MM.1S (cell line): Measurements from ENCODE around the gene BRICD5.

ENCODE experiments used
- EZH2 ChIP-seq: fragments of 300-600 bp; sonication (generic); optimal IDR thresholded peaks from 2 replicates; pipeline ENCODE3; 2017; ENCODE audit warnings: low read depth, mild to moderate bottlenecking, antibody characterized with exemption, low read length, mixed read lengths
- TF ChIP-seq, protein P1 (sequence below): fragments of 300-600 bp; sonication (generic); IDR thresholded peaks from 2 replicates; pipeline ENCODE4 v1.5.1; 2016; ENCODE audit warnings: antibody characterized with exemption, low read length, mixed read lengths

DNA sequence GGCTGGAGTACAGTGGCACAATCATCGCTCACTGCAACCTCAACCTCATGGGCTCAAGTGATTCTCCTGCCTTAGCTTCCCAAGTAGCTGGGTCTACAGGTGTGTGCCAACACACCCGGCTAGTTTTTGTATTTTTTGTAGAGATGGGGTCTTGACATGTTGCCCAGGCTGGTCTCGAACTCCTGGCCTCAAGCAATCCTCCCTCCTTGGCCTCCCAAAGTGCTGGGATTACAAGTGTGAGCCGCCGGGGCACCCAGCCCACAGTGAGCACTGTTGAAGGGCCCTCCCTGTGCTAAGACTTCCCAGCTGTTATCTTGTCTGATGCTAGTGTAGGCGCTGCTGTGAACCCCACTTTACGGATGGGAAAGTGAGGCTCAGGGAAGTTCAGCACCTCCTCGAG, 22.3 kb downstream of the BRICD5 start:
- TF ChIP-seq, protein P1, sequence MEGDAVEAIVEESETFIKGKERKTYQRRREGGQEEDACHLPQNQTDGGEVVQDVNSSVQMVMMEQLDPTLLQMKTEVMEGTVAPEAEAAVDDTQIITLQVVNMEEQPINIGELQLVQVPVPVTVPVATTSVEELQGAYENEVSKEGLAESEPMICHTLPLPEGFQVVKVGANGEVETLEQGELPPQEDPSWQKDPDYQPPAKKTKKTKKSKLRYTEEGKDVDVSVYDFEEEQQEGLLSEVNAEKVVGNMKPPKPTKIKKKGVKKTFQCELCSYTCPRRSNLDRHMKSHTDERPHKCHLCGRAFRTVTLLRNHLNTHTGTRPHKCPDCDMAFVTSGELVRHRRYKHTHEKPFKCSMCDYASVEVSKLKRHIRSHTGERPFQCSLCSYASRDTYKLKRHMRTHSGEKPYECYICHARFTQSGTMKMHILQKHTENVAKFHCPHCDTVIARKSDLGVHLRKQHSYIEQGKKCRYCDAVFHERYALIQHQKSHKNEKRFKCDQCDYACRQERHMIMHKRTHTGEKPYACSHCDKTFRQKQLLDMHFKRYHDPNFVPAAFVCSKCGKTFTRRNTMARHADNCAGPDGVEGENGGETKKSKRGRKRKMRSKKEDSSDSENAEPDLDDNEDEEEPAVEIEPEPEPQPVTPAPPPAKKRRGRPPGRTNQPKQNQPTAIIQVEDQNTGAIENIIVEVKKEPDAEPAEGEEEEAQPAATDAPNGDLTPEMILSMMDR = no peak
- no peak for TF ChIP-seq EZH2
